Cardiac muscle cell (in vitro differentiated cells and primary cell): ENCODE data around the gene EFCAB6. TPM values are rescaled to one million over a fixed set of nuclear protein-coding genes. Genes with fewer than 3 reads are reported as not detected.

ENCODE experiments used
- DNase-seq, 2 donors: peaks; one replicate each; pipeline versions ENCODE4 v3.0.0 to v3.0.0-alpha.2; 2010 to 2017; ENCODE audit warnings: low read depth in 1 of 2, low spot score in 1 of 2
- H3K27ac ChIP-seq: fragments of 200-600 bp; sonication (generic); 2 replicates; pipeline ENCODE4 v1.5.1; 2016
- H3K27me3 ChIP-seq: fragments of 200-600 bp; sonication (generic); 2 replicates; pipeline ENCODE4 v1.6.0; 2016; ENCODE audit warnings: control low read depth
- H3K36me3 ChIP-seq: fragments of 200-600 bp; sonication (generic); 2 replicates; pipeline ENCODE4 v1.5.1; 2016; ENCODE audit warnings: control low read depth
- H3K4me1 ChIP-seq: fragments of 200-600 bp; sonication (generic); 2 replicates; pipeline ENCODE4 v1.8.1; 2017; ENCODE audit warnings: low read depth, mild to moderate bottlenecking, mixed run types
- H3K4me3 ChIP-seq: fragments of 200-600 bp; sonication (generic); 2 replicates; pipeline ENCODE4 v1.5.1; 2016; ENCODE audit warnings: mild to moderate bottlenecking
- H3K9me3 ChIP-seq: fragments of 200-600 bp; sonication (generic); 2 replicates; pipeline ENCODE4 v1.5.1; 2017; ENCODE audit warnings: low read depth, mild to moderate bottlenecking, control low read depth
- CTCF ChIP-seq: IDR thresholded peaks from 2 replicates; pipeline ENCODE4 v1.5.1; 2012; ENCODE audit warnings: low read depth, mild to moderate bottlenecking, low read length
- polyA plus RNA-seq: library from polyadenylated mRNA; unstranded; fragments of >200 nt; fragmentation: Nextera tagmentation; extraction: Ambion mirVana; gene quantifications from 2 replicates; pipeline ENCODE4 v1.2.1, GENCODE V29; 2016
- total RNA-seq: library from RNA; depleted of rRNA; stranded (reverse); fragments of >200 nt; gene quantifications from 2 replicates; pipeline ENCODE4 v1.2.3, GENCODE V29; 2016

EFCAB6 gene
- total and polyA plus RNA-seq, 2 experiments from 2014 or later: 1.5 to 3.8 TPM

DNA sequence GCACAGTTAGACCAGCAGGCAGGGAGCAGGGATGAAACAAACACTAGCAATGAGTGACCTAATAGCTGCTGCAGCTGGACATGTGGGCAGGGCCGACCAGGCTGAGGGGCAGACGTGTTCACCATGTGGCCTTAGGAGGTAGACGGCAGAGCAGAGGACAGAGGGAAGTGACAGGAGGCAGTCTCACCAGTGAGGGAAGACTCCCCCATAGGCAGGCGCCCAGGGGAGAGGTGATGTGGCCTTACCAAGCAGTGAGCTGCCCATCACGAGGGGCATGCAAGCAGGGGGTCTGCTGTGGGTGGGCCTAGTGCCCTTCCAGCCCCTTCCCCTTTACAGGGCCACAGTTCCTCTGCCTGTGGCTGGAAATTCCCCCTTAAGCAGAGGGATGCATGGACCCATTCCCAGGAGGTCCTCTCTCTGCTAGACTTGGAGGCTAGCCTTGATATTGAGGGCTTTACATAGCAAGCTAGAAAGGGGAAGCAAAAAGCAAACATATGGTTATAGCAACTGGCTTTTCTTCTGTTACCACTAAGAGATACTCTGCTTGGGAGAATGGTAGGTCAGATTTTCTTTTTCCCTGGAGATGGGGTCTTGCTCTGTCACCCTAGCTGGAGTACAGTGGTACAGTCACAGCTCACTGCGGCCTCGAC is 332.7 kb downstream of the EFCAB6 start:
- Histone ChIP-seq H3K4me3 (no peak overlapping the region), H3K4me1 (no peaks in the 10 kb centered on the region), H3K9me3 (no peaks in the 10 kb centered on the region), H3K27me3 (no peaks in the 10 kb centered on the region), H3K36me3 (no peaks in the 10 kb centered on the region), H3K27ac (no peak overlapping the region)
- DNase-seq: no peak
- TF ChIP-seq CTCF: no peak

Other genes starting within 250 kb of the EFCAB6 start
- 2.2 and 3.2 TPM in 2 replicates for gene SULT4A1, start 50.2 kb upstream of the EFCAB6 start, total RNA-seq
- gene SULT4A1, start 50.2 kb upstream of the EFCAB6 start, polyA plus RNA-seq: 1.3 and 3.7 TPM in 2 replicates
- not detected in 2 replicates for gene PNPLA5, start 79.7 kb upstream of the EFCAB6 start, total RNA-seq
- gene PNPLA5, start 79.7 kb upstream of the EFCAB6 start, polyA plus RNA-seq: not detected in 2 replicates
- 2.1 and 2.3 TPM in 2 replicates for gene PNPLA3, start 111.5 kb upstream of the EFCAB6 start, total RNA-seq
- 2.3 and 2.4 TPM in 2 replicates for gene PNPLA3, start 111.5 kb upstream of the EFCAB6 start, polyA plus RNA-seq
- gene SAMM50, start 143.1 kb upstream of the EFCAB6 start, total RNA-seq: 56.8 and 65.4 TPM in 2 replicates
- gene SAMM50, start 143.1 kb upstream of the EFCAB6 start, polyA plus RNA-seq: 92.0 and 116 TPM in 2 replicates
- 21.7 and 46.0 TPM in 2 replicates for gene PARVB, start 212.0 kb upstream of the EFCAB6 start, total RNA-seq
- gene PARVB, start 212.0 kb upstream of the EFCAB6 start, polyA plus RNA-seq: 30.6 and 40.2 TPM in 2 replicates